NOMO-1 treated with dmso at 0.1 percent for 144 hours (cell line): ENCODE results near the gene DPM3.

Source experiments
- DNase-seq: peaks from one replicate; lab custom pipeline; 2025; ENCODE audit not compliant: unreplicated experiment; lab: John Stamatoyannopoulos, UW

DPM3 gene

GRCh38 chr1:155103325-155103724, 37.0 kb downstream of the DPM3 start:
- no peak for DNase-seq

DNA sequence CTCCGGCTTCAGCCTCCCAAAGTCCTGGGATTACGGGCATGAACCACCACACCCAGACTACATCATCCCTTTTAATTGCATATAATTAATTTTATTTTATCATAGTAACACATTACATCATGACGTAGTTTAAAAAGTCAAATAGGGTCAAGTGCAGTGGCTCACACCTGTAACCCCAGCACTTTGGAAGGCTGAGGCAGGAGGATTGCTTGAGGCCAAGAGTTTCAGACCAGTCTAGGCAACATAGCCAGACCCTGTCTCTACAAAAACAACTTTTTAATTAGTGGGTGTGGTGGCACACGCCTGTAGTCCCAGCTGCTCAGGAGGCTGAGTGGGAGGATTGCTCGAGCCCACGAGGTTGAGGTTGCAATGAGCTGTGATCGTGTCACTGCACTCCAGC, 41.0 kb downstream of the DPM3 start:
- no peak for DNase-seq

- DNase-seq, result no peak
These were observed 45.7 kb downstream of the DPM3 start for GRCh38 chr1:155094622-155094948.

GRCh38 chr1:155093911-155094621, 46.3 kb downstream of the DPM3 start:
- peak; percentile 43 for DNase-seq

DNA sequence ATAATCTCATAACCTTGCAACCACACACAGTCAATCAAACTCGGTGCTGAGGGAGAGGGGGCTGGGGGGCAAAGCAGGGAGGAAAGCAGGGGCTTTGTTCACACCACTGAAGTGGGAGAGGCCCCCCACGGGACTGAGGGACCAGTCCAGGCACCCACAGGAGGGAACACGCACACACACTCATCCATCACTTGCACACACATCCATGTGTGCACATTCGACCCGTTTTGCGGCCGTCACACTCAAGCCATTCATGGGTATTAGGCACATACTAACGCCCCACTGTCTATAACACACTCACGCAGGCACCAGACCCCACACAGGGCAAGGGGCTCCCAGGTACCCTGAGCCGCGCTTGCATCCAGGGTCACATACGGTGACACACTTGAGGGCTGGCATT, 47.7 kb downstream of the DPM3 start:
- DNase-seq, result no peak

- DNase-seq, result no peak
These were observed 48.2 kb downstream of the DPM3 start for GRCh38 chr1:155092131-155092530.

GRCh38 chr1:155091071-155092051, 49.0 kb downstream of the DPM3 start:
- DNase-seq, result peak; percentile 38
